Measurements from ENCODE around the gene SPON1.

DNA sequence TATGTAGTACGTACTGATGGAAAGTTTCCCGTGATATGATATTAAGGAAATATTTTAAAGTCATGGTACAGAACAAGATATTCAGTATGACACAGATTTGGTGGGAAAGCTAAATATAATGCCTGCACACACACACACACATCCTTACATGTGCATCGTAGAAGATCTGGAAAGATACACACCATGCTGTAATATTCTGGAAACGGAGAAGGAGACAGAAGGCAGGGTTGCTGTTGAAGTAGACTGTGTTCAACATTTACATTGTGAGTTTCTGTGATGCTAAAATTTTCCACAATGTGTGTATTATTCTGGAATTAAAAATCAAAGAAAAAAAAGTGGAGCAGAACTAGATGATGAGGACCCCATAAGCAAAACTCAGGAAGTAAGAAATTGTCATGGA is 278.4 kb downstream of the SPON1 start:
- TF ChIP-seq, protein P1, sequence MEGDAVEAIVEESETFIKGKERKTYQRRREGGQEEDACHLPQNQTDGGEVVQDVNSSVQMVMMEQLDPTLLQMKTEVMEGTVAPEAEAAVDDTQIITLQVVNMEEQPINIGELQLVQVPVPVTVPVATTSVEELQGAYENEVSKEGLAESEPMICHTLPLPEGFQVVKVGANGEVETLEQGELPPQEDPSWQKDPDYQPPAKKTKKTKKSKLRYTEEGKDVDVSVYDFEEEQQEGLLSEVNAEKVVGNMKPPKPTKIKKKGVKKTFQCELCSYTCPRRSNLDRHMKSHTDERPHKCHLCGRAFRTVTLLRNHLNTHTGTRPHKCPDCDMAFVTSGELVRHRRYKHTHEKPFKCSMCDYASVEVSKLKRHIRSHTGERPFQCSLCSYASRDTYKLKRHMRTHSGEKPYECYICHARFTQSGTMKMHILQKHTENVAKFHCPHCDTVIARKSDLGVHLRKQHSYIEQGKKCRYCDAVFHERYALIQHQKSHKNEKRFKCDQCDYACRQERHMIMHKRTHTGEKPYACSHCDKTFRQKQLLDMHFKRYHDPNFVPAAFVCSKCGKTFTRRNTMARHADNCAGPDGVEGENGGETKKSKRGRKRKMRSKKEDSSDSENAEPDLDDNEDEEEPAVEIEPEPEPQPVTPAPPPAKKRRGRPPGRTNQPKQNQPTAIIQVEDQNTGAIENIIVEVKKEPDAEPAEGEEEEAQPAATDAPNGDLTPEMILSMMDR (IDR thresholded peaks at IDR 0.05; ENCODE audit: low read length), result no peak
- TF ChIP-seq EZH2 (IDR thresholded peaks at IDR 0.05; ENCODE audit: borderline replicate concordance, low read length), result no peak

Measured in OCI-LY1 (cell line).